Activated naive CD8-positive, alpha-beta T cell (primary cell): Measurements from ENCODE around the gene NPHP4.

Source experiments
- H3K27ac Mint-ChIP-seq: one replicate; pipeline ENCODE4 v1.8.0; 2021; ENCODE audit warnings: mixed read lengths
- H3K27me3 Mint-ChIP-seq: one replicate; pipeline ENCODE4 v1.8.0; 2021; ENCODE audit warnings: mixed read lengths
- H3K36me3 Mint-ChIP-seq: one replicate; pipeline ENCODE4 v1.8.0; 2021; ENCODE audit warnings: mixed read lengths
- H3K4me1 Mint-ChIP-seq: one replicate; pipeline ENCODE4 v1.8.0; 2021; ENCODE audit warnings: low read depth, mixed read lengths
- H3K4me3 Mint-ChIP-seq: one replicate; pipeline ENCODE4 v1.8.0; 2021; ENCODE audit warnings: mild to moderate bottlenecking, mixed read lengths
- H3K9me3 Mint-ChIP-seq: one replicate; pipeline ENCODE4 v1.8.0; 2021; ENCODE audit warnings: low read depth, mixed read lengths

NPHP4 gene

GRCh38 chr1:5874416-5875110 lies 117.7 kb downstream of the NPHP4 start:
- Mint-ChIP-seq H3K27ac (no peak overlapping the region), H3K4me3 (no peak overlapping the region), H3K27me3 (no peaks in the 10 kb centered on the region), H3K36me3 (peaks cover 6% of the 10 kb centered on the region), H3K4me1 (no peaks in the 10 kb centered on the region), H3K9me3 (no peaks in the 10 kb centered on the region)

- Mint-ChIP-seq H3K27ac (no peak overlapping the region), H3K4me1 (no peaks in the 10 kb centered on the region), H3K27me3 (no peaks in the 10 kb centered on the region), H3K4me3 (no peak overlapping the region), H3K36me3 (peaks cover 6% of the 10 kb centered on the region), H3K9me3 (no peaks in the 10 kb centered on the region)
Observed at GRCh38 chr1:5873556-5873955, 118.7 kb downstream of the NPHP4 start.

GRCh38 chr1:5872886-5873285 lies 119.3 kb downstream of the NPHP4 start:
- Mint-ChIP-seq H3K9me3 (no peaks in the 10 kb centered on the region), H3K36me3 (peaks cover 6% of the 10 kb centered on the region), H3K27me3 (no peaks in the 10 kb centered on the region), H3K4me3 (no peak overlapping the region), H3K27ac (no peak overlapping the region), H3K4me1 (no peaks in the 10 kb centered on the region)

GRCh38 chr1:5868931-5869500 lies 123.2 kb downstream of the NPHP4 start:
- no peaks in the 10 kb centered on the region for H3K27me3 Mint-ChIP-seq
- no peaks in the 10 kb centered on the region for H3K9me3 Mint-ChIP-seq
- no peak overlapping the region for H3K4me3 Mint-ChIP-seq
- H3K36me3 Mint-ChIP-seq, result peaks cover 4% of the 10 kb centered on the region
- H3K4me1 Mint-ChIP-seq, result no peaks in the 10 kb centered on the region
- no peak overlapping the region for H3K27ac Mint-ChIP-seq

GRCh38 chr1:5865774-5866173 lies 126.5 kb downstream of the NPHP4 start:
- no peak overlapping the region for H3K4me3 Mint-ChIP-seq
- no peaks in the 10 kb centered on the region for H3K4me1 Mint-ChIP-seq
- H3K27ac Mint-ChIP-seq, result no peak overlapping the region
- no peaks in the 10 kb centered on the region for H3K27me3 Mint-ChIP-seq
- H3K9me3 Mint-ChIP-seq, result no peaks in the 10 kb centered on the region
- no peaks in the 10 kb centered on the region for H3K36me3 Mint-ChIP-seq

- H3K27me3 Mint-ChIP-seq, result no peaks in the 10 kb centered on the region
- H3K27ac Mint-ChIP-seq, result no peak overlapping the region
- no peak overlapping the region for H3K4me3 Mint-ChIP-seq
- H3K36me3 Mint-ChIP-seq, result no peaks in the 10 kb centered on the region
- no peaks in the 10 kb centered on the region for H3K4me1 Mint-ChIP-seq
- H3K9me3 Mint-ChIP-seq, result no peaks in the 10 kb centered on the region
Observed at GRCh38 chr1:5865056-5865455, 127.2 kb downstream of the NPHP4 start.

- Mint-ChIP-seq H3K27me3 (no peaks in the 10 kb centered on the region), H3K4me3 (no peak overlapping the region), H3K4me1 (no peaks in the 10 kb centered on the region), H3K9me3 (no peaks in the 10 kb centered on the region), H3K36me3 (no peaks in the 10 kb centered on the region), H3K27ac (no peak overlapping the region)
Observed at GRCh38 chr1:5864256-5864655, 128.0 kb downstream of the NPHP4 start.

GRCh38 chr1:5863238-5863637 lies 129.0 kb downstream of the NPHP4 start:
- no peaks in the 10 kb centered on the region for H3K36me3 Mint-ChIP-seq
- no peaks in the 10 kb centered on the region for H3K4me1 Mint-ChIP-seq
- no peaks in the 10 kb centered on the region for H3K27me3 Mint-ChIP-seq
- no peak overlapping the region for H3K4me3 Mint-ChIP-seq
- no peaks in the 10 kb centered on the region for H3K9me3 Mint-ChIP-seq
- no peak overlapping the region for H3K27ac Mint-ChIP-seq

GRCh38 chr1:5861871-5862825 lies 130.1 kb downstream of the NPHP4 start:
- Mint-ChIP-seq H3K27me3 (no peaks in the 10 kb centered on the region), H3K9me3 (no peaks in the 10 kb centered on the region), H3K4me3 (no peak overlapping the region), H3K36me3 (no peaks in the 10 kb centered on the region), H3K27ac (no peak overlapping the region), H3K4me1 (no peaks in the 10 kb centered on the region)

- no peaks in the 10 kb centered on the region for H3K27me3 Mint-ChIP-seq
- no peaks in the 10 kb centered on the region for H3K36me3 Mint-ChIP-seq
- H3K9me3 Mint-ChIP-seq, result no peaks in the 10 kb centered on the region
- H3K27ac Mint-ChIP-seq, result no peak overlapping the region
- no peak overlapping the region for H3K4me3 Mint-ChIP-seq
- no peaks in the 10 kb centered on the region for H3K4me1 Mint-ChIP-seq
Observed at GRCh38 chr1:5860277-5860676, 131.9 kb downstream of the NPHP4 start.

GRCh38 chr1:5859766-5860165 lies 132.5 kb downstream of the NPHP4 start:
- no peaks in the 10 kb centered on the region for H3K4me1 Mint-ChIP-seq
- H3K27ac Mint-ChIP-seq, result no peak overlapping the region
- no peak overlapping the region for H3K4me3 Mint-ChIP-seq
- no peaks in the 10 kb centered on the region for H3K27me3 Mint-ChIP-seq
- no peaks in the 10 kb centered on the region for H3K9me3 Mint-ChIP-seq
- no peaks in the 10 kb centered on the region for H3K36me3 Mint-ChIP-seq

- H3K27ac Mint-ChIP-seq, result no peak overlapping the region
- no peaks in the 10 kb centered on the region for H3K36me3 Mint-ChIP-seq
- no peaks in the 10 kb centered on the region for H3K4me1 Mint-ChIP-seq
- H3K27me3 Mint-ChIP-seq, result no peaks in the 10 kb centered on the region
- no peak overlapping the region for H3K4me3 Mint-ChIP-seq
- no peaks in the 10 kb centered on the region for H3K9me3 Mint-ChIP-seq
Observed at GRCh38 chr1:5858844-5859407, 133.3 kb downstream of the NPHP4 start.

GRCh38 chr1:5858246-5858645 lies 134.0 kb downstream of the NPHP4 start:
- Mint-ChIP-seq H3K4me3 (no peak overlapping the region), H3K36me3 (no peaks in the 10 kb centered on the region), H3K4me1 (no peaks in the 10 kb centered on the region), H3K27ac (no peak overlapping the region), H3K9me3 (no peaks in the 10 kb centered on the region), H3K27me3 (no peaks in the 10 kb centered on the region)

- H3K4me3 Mint-ChIP-seq, result no peak overlapping the region
- no peaks in the 10 kb centered on the region for H3K4me1 Mint-ChIP-seq
- H3K27me3 Mint-ChIP-seq, result no peaks in the 10 kb centered on the region
- no peaks in the 10 kb centered on the region for H3K9me3 Mint-ChIP-seq
- H3K27ac Mint-ChIP-seq, result no peak overlapping the region
- H3K36me3 Mint-ChIP-seq, result no peaks in the 10 kb centered on the region
Observed at GRCh38 chr1:5857508-5858090, 134.6 kb downstream of the NPHP4 start.

- H3K27ac Mint-ChIP-seq, result no peak overlapping the region
- H3K9me3 Mint-ChIP-seq, result no peaks in the 10 kb centered on the region
- no peaks in the 10 kb centered on the region for H3K36me3 Mint-ChIP-seq
- H3K4me1 Mint-ChIP-seq, result no peaks in the 10 kb centered on the region
- no peak overlapping the region for H3K4me3 Mint-ChIP-seq
- H3K27me3 Mint-ChIP-seq, result no peaks in the 10 kb centered on the region
Observed at GRCh38 chr1:5857011-5857410, 135.2 kb downstream of the NPHP4 start.
